ENCODE measurements around the gene CST8.

GRCh38 chr20:23452776-23453175 lies 38.1 kb upstream of the CST8 start, which contains the start of gene CST11:
- no peak for TF ChIP-seq RAD21 (IDR thresholded peaks at IDR 0.05; ENCODE audit: low read length)
- no peak for TF ChIP-seq SMC3 (IDR thresholded peaks at IDR 0.05; ENCODE audit: low read depth, low read length)
- no peak for TF ChIP-seq EZH2phosphoT487 (IDR thresholded peaks at IDR 0.05; ENCODE audit: borderline replicate concordance, low read depth)
- TF ChIP-seq, protein P1, sequence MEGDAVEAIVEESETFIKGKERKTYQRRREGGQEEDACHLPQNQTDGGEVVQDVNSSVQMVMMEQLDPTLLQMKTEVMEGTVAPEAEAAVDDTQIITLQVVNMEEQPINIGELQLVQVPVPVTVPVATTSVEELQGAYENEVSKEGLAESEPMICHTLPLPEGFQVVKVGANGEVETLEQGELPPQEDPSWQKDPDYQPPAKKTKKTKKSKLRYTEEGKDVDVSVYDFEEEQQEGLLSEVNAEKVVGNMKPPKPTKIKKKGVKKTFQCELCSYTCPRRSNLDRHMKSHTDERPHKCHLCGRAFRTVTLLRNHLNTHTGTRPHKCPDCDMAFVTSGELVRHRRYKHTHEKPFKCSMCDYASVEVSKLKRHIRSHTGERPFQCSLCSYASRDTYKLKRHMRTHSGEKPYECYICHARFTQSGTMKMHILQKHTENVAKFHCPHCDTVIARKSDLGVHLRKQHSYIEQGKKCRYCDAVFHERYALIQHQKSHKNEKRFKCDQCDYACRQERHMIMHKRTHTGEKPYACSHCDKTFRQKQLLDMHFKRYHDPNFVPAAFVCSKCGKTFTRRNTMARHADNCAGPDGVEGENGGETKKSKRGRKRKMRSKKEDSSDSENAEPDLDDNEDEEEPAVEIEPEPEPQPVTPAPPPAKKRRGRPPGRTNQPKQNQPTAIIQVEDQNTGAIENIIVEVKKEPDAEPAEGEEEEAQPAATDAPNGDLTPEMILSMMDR (IDR thresholded peaks at IDR 0.05) = no peak
- TF ChIP-seq CHD2 (IDR thresholded peaks at IDR 0.05; ENCODE audit: low read length, partially characterized antibody) = no peak
- no peak for TF ChIP-seq EP300 (IDR thresholded peaks at IDR 0.05; ENCODE audit: borderline replicate concordance in 1 of 2, low read depth in 1 of 2, low read length in 1 of 2)
- TF ChIP-seq POLR2AphosphoS5 (IDR thresholded peaks at IDR 0.05; ENCODE audit: low read depth, low read length) = no peak

All from SK-N-SH (cell line).